G401 (cell line): Measurements from ENCODE around the gene RHOF. TPM values are rescaled to one million over a fixed set of nuclear protein-coding genes. Genes with fewer than 3 reads are reported as not detected.
"Not testable (repeated sequence)": the region's sequence is repeated elsewhere in the genome, so short reads cannot be mapped to it uniquely, and the experiment has no call there.

Source experiments
- DNase-seq: peaks from one replicate; pipeline ENCODE4 v3.0.0-alpha.2; 2015; ENCODE audit warnings: low spot score
- in situ Hi-C: cut with HindIII; loops from 2 replicates; pipeline ENCODE4 v1.10.0; 2016; ENCODE audit warnings: low sequenced_read_pairs, mixed read lengths
- total RNA-seq: library from RNA; depleted of rRNA; stranded (reverse); fragments of >200 nt; shearing (Covaris generic); gene quantifications from 2 replicates; pipeline ENCODE4 v1.2.3, GENCODE V29; 2014

The RHOF gene
- total RNA-seq, 1 experiment from 2014 or later: 35.3 TPM

DNA sequence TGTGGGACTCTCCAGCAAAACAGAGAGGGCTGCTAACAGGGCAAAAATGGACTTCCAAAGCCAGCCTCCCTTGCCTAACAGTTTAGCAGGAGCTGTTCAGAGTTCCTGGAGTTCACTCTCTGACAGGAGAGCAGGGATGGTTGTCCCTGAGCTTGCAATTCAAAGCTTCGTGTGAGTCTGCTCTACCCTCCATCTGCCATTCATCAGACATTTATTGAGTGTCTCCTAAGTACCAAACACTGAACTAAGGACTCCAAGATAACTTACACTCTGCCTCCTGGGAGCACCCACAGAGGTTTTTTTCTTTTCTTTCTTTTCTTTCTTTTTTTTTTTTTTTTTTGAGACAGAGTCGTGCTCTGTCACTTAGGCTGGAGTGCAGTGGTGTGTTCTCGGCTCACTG is 28.7 kb downstream of the RHOF start:
- DNase-seq: no peak
- in situ Hi-C loops: no loop called here

DNA sequence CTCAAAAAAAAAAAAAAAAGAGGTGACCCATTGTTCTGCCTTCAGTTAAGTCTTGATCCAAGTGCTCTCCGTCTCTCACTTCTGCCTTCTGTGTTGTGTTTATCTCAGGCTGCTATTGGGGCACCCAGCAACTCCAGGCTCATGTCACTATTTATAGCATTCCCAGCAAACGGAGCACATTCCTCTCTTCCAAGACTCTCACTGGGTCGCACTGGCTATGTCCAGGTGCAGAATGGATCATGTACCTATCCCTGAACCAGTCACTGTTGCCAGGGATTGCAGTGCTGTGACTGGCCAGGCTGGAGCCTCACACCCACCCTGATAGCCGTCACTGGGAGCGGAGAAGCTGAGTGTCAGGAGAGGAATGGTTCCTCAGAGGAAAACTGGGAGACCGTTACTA is 31.2 kb downstream of the RHOF start:
- in situ Hi-C loops: no loop called here
- peak; percentile 65 for DNase-seq

DNA sequence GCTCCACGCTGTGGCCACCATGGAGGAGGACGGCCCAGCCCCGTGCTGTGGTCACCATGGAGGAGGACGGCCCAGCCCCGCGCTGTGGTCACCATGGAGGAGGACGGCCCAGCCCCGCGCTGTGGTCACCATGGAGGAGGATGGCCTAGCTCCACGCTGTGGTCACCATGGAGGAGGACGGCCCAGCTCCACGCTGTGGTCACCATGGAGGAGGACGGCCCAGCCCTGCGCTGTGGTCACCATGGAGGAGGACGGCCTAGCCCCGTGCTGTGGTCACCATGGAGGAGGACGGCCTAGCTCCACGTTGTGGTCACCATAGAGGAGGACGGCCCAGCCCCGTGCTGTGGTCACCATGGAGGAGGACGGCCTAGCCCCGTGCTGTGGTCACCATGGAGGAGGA is 35.0 kb downstream of the RHOF start:
- in situ Hi-C loops, DNase-seq: not testable (repeated sequence)

DNA sequence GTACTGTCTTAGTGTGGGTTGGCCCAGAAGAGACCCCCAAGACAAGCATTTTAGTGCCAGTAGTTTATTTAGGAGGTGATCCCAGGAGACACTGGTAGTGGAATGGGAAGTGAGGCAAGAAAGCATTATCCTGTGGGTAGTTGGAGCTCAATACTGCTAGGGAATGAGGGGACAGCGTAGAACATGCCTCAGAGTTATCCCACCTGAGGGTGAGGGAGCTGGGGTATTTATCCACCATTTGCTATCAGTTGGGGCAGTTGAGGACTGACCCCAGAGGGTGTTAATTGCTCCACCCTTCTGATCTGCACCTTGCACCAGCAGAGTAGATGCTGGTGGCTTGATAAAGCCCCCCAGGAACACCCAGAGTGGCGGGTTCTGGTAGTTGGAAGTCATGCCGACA is 37.9 kb downstream of the RHOF start:
- in situ Hi-C loops: no loop called here
- DNase-seq: no peak

DNA sequence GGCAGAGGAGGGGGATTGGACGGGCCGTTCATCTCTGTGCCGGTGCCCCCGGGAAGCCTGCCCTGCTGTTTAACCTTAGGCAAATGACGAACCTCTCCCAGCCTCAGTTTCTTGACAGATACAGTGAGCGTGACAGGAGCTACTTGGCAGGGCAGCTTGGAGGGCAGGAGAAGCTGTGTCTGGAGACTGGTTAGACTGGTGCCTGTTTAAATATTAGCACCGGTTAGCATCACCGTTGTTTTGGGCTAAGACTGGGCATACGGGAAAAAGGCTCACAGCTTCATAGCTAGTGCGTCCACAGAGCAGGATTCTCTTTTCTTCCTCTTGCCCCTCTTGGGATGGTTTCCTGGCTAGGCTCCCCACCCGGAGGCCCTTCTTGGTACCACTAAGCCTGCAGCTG is 38.7 kb downstream of the RHOF start:
- DNase-seq: no peak
- in situ Hi-C loops: no loop called here

DNA sequence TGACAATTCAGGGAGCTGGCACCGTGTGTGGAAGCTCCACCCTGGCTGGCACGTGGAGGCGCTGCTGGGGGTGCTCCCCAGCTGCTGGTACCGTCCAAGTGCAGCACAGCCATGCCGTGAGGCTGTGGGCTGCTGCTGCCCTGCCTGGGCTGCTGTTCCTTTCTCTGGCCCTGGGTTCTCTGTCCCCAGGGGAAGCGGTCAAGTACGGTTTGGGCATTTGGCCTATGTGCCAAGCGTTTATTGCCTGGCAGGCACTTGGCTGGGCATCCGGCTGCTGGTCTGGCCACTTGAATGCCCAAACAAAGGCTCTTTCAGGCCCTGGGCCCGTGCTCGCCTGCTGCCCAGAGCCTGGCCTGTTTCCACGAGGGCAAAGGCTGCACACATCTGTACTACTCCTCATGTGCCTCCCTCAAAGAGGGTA is 39.6 kb downstream of the RHOF start:
- in situ Hi-C loops: no loop called here
- peak; percentile 66 for DNase-seq

DNA sequence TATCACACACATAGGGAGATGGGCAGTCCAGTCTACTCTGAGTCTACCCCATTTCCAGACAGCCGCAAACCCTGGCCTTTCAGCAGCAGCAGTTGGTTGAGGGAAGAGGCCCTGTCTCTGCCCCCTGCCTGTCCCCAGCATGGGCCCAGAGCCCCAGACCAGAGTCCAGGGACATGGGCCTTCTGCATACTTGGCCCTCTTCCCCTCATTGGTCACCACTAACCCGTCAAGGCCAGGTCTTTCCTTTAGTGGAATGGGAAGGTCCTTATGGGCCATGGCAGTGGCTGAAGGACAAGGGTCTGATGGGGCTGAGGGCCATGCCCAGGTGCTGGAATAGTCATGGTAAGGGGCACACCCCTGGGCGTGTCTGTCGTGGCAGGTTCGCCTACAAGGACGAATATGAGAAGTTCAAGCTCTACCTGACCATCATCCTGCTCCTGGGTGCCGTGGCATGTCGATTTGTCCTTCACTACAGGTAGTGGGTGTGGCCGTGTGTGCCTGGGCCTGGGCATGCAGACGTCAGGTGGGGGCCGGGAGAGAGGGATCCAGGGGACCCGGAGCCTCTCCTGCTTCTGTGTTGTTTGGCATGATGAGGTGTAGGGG is 41.6 kb downstream of the RHOF start:
- DNase-seq: no peak
- in situ Hi-C loops: no loop called here

DNA sequence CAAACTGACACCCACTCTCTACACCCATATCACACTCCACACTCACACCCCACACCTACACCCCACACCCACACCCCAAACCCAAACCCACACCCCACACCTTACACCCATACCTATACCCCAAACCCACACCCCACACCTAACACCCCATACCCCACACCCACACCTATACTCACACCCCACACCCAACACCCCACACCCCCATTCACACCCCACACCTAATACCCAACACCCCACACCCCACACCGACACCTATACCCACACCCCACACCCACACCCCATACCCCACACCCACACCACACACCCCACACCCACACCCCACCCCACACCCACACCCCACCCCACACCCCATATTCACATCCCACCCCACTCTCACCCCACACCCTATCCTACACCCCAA is 42.5 kb downstream of the RHOF start:
- in situ Hi-C loops: no loop called here
- DNase-seq: no peak

DNA sequence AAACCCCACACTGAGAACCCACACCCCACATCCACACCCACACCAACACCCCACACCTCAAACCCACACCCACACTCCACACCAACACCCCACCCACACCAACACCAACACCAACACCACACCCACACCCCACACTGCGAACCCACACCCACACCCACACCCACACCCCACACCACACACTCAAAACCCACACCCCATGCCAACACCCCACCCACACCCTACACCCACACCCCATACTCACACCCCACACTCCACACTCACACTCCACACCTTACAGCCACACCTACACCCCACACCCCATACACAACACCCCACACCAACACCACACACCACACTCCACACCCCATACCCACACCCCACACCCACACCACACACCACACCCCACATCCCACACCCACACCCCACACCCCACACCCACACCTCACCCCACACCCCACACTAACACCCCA is 43.0 kb downstream of the RHOF start:
- DNase-seq: no peak
- in situ Hi-C loops: no loop called here

DNA sequence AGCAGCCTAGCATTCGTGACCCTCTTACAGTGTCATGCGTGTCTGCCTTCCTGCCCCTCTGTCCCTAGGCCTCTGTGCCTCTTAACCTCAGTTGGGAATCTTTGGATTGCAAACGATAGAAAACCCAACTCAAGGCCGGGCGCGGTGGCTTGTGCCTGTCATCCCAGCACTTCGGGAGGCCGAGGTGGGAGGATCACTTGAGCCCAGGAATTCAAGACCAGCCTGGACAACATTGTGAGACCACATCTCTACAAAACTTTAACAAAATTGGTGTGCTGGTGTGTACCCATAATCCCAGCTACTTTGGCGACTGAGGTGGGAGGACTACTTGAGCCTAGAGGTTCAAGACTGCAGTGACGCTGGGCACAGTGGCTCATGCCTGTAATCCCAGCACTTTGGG is 44.2 kb downstream of the RHOF start:
- in situ Hi-C loops: no loop called here
- no peak for DNase-seq

DNA sequence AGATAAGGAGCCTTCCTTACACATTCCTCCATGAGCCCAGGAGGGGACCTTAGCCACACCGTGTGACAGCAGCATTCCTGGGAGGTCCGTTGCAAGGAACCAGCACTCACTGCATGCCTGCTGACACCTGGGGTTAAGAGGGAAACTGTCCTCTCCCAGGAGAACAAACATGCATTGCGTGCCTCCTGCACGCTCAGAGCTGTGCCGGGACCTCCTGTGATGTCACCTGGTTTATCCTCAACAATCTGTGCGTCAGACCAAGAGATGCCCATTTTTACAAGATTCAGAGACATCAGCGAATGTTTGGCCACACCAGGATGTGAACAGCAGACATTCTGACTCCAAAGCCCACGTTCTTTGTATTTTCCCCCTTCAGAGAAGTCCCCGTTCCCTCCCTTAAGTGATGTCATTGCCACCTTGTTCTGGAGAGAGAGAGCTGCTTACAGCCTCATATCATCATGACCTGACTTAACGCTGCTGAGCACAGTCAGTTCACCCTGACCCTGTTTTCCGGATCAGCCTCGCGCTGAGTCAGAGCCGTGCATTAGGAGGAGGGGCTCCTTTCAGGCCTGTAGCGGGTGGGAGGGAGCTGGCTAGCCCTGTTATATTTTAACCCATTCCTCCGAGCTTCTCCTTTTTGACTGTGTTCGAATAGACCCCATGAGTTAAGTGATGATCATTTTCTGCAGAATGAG is 44.8 kb downstream of the RHOF start:
- in situ Hi-C loops: no loop called here
- peak; percentile 65 for DNase-seq

DNA sequence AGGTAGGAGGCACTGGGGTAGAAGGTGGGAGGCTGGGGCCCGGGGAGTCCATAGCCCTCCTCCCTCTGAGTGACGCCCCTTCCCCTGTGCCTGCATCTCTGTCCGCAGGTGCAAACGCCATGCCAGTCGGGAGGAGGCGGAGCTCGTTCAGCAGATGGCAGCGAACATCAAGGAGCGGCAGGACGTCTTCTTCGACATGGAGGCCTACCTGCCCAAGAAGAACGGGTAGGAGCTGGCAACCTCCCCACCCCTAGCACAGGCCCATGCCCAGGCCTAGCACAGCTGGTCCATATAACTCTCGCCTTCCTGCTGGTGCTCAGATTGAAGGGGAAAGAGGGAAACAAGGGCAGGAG is 45.3 kb downstream of the RHOF start:
- DNase-seq: peak; percentile 64
- in situ Hi-C loops: no loop called here

DNA sequence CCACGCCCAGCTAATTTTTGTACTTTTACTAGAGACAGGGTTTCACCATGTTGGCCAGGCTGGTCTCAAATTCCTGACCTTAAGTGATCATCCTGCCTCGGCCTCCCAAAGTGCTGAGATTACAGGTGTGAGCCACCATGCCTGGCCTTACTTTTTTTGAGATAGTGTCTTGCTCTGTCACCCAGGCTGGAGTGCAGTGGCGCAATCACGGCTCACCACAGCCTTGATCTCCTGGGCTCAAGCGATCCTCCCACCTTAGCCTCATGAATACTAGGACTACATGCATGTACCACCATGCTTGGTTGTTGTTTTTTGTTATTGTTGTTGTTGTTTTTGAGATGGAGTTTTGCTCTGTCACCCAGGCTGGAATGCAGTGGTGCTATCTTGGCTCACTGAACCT is 47.9 kb downstream of the RHOF start:
- in situ Hi-C loops: not testable (repeated sequence)

DNA sequence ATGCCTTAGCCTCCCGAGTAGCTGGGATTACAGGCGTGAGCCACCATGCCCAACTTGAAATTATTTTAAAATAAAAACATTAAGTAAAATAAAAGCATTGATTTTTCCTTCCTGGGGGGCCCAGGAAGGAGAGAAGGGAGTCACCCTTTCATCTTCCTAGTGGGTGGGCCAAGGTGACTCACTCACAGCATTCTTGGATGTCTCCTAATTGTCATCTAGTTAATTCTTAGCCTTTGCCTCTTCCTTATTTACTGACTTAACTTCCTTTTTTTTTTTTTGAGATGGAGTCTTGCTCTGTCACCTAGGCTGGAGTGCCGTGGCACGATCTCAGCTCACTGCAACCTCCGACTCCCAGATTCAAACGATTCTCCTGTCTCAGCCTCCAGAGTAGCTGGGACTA is 51.7 kb downstream of the RHOF start:
- DNase-seq: no peak
- in situ Hi-C loops: no loop called here

More for the DNA sequence above, 47.9 kb downstream of the RHOF start:
- not testable (repeated sequence) for DNase-seq

DNA sequence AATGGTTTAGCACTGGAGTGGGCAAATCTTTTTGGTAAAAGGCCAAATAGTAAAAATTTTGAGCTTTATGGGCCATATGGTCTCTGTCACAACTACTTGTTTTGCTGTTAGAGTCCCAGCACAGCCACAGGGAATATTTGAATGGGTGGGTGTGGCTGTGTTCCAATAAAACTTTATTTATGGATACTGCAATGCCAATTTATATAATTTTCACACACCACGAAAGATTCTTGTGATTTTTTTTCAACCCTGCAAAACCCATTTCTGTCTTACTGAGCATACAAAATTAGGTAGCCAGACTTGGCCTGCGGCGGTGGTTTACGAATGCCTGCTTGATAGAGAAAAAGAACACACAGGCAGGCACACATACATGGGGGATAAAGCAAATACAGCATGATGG is 52.6 kb downstream of the RHOF start:
- peak; percentile 25 for DNase-seq
- in situ Hi-C loops: no loop called here

DNA sequence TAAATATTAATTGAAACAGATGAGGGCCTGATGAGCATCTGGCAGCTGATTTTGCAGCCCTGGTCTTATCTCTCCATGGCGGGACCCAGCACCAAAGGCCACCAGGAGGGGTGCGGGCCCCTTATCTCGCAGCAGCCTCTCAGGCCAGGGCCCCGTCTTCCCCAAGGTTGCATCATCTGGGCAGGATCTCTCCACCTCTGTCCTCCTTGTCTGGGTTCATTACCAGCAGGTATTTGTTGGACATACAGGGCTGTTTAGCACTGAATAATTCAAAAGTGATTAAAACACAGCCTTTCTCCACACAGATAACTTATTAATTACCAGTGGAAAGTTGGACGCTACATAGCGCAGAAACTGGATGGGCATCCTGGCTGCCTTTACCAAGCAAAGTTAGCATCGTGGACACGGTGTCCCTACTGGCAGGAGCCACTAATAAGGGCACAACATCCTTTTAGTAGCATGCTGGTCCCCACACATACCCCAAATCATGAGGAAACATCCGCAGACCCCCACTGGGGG is 55.1 kb downstream of the RHOF start:
- DNase-seq: no peak
- in situ Hi-C loops: no loop called here

DNA sequence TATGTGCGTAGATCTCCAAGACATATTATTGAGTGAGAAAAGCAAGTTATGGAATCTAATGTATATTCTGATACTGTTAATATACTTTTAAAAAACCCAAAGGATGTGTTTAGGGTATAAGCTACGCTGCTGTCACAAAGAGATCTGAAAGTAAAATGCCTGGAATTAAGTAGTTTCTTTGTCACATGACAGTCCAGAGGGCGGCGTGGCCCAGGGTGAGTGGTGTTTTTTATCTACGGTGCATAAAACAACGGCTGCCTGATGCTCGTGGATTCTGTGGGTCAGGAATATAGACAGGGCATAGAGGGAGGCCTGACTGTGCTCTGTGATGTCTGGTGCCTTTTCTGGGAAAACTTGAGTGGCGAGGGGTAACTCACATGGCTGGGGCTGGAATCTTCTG is 59.6 kb downstream of the RHOF start:
- in situ Hi-C loops: no loop called here

DNA sequence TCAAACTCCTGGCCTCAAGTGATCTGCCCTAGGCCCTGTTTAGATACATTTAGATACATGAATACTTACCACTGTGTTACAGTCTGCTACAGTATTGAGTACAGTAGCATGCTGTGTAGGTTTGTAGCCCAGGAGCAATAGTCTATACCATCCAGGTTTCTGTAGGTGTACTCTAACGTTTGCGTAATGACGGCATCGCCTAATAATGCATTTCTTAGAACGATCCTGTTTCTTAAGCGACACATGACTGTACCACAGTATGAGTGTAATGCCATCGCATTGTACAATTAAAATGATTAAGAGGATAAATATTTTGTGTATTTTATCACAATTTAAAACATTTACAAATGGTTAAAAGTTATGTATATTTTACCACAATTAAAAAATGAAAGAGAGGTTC is 62.0 kb downstream of the RHOF start:
- in situ Hi-C loops: no loop called here
- DNase-seq: no peak

More for the DNA sequence above, 59.6 kb downstream of the RHOF start:
- DNase-seq: no peak

DNA sequence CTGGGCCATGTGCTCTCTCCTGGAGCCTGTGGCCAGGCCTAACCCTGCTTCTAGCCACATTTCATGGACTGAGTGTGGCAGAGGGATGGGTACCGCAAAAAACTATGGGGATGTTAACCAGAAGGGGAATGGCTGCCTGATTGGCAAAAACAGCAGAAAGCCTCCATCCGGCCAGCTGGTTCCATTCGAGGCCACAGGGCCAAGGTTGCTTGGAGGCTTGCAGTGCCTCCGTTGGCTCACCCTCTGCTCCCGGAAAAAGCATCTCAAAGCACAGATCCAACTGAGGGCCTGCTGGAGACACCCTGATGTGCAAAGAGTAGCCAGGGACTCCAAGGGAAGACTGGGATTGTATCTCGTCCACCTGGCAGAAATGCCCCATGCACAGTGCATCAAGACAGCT is 64.5 kb downstream of the RHOF start:
- peak; percentile 25 for DNase-seq
- in situ Hi-C loops: no loop called here
